Embryonic facial prominence (tissue), 1 donor: ENCODE data around the gene TEAD1.

ENCODE experiments used
- DNase-seq: peaks from one replicate; pipeline ENCODE4 v3.0.0-alpha.2; 2016; ENCODE audit errors: extremely low spot score

TEAD1 gene

DNA sequence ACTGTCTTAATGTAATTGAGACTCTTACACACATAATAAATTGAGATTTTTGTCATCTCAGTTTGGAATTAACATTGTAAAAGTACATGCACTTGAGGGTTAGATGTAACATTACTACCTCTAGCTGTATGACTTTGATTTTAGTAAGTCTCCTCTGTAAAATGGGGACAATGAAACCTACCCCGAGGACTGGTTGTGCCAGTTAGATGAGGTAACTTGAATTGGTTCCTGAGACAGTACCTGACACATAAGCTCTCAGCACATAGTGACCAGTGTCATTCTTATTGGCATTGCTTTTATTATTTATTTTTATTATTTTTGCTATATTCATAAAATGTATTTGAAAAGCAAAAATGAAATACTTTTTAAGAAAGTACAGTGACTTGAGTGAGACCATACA lies 114.8 kb downstream of the TEAD1 start:
- DNase-seq: no peak

DNA sequence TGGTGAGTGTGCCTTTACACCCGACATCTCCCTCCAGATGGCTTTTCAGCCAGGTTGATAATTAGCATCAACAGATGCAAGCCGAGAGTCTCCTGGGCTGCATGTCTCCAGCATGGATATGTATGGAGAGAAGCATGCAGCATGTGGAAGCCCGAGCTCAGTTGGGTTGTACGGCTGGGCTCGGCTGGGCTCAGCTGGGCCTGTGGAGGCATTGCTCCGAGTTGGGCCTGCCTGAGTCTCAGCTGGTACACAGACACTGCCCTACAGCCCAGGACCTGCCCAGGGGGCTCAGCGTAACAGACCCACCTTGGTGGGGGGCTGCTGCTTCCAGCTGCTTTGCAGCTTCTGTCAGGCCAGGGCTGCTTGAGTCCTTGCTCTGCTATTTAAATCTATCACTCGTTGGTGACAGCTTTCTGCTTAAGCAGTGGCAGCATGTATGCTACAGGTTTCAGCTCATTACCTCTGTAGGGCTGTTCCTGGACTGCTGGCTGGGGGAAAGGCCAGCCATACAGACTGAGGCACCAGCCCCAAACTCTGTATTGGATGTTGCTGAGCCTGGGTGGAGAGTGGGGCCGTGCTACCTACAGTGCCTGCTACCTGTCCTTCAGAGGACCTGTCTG lies 115.5 kb downstream of the TEAD1 start:
- no peak for DNase-seq

DNA sequence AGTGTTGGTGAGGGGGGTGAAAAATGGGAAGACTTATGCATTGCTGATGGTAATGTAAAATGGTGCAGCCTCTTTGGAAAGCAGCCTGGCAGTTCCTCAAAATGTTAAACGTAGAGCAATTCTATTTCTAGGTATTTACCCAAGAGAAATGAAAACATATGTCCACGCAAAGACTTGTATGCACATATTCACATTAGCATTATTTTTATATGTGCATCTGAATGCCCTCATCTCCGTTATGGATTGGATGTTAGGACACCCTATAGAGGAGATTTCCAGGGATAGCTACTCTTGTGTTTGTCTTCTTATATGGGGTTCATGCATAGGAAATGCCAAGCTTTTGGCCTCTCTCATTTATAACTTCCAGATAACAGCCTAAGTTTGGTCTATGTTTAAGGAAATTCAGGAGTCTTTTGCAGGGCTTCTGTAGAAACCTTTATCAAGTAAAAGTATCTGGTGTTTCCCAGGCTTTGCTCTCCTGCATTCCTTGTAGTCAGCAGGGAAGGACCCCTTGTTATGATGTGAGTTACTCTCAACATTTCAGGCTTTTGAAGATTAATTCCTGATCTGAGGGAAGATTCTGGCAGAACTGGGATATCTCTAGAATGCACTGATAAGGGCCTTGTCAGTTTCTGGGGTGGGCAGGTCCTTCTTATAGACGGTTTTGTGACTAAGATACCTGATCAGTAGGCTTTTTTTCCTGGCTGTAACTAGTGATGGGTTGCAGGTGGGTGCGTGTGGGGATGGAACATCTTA lies 116.8 kb downstream of the TEAD1 start:
- no peak for DNase-seq

DNA sequence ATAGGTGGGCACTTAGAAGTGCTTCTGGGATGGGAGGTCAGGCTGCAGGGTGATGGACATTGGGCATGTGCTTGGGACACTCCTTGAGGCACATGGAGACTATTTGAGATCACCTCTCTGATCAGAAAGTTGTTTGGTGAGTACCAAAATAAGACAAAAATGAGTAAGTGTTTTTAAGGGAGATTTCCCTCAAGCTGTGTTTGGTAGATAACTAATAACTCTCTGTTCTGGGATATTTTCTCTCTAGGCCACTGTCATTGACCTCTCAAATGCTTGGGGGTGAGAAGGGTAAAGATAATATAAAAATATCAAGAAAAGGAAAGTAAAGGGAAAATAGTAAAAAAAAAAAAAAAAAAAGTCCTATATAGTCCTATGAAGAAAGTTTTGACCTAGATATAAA lies 117.8 kb downstream of the TEAD1 start:
- no peak for DNase-seq

DNA sequence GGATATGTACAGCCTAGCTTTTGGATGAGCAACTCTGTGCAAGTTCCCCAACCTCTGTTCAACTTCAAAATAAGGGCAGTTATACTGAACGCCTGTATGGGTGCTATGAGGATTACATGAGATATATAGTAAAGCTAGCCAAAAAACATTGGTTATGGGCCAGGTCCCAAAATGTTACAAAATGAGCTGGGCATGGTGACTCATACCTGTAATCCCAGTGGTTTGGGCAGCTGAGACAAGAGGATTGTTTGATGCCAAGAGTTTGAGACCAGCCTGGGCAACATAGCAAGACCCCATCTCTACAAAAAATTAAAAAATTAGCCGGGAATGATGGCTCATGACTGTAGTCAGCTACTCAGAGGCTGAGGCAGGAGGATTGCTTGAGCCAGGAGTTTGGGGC lies 118.4 kb downstream of the TEAD1 start:
- no peak for DNase-seq

DNA sequence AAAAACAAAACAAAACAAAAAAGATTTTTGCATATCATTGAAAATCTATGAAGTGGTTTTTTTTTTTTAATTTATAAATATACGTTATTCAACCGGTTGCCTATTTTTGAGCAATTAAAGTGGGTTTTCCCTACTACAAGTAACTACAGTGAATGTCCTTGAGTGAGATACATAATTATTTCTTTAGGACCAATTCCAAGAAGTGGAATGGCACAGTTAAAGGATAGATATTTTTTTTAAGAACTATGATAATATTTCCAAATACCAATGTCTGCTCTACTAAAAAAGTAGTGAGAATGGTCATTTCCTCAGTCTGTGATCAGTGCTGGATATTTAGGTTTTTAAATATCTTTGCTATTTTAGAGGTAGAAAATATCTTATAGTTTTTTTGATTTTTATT lies 118.8 kb downstream of the TEAD1 start:
- no peak for DNase-seq

DNA sequence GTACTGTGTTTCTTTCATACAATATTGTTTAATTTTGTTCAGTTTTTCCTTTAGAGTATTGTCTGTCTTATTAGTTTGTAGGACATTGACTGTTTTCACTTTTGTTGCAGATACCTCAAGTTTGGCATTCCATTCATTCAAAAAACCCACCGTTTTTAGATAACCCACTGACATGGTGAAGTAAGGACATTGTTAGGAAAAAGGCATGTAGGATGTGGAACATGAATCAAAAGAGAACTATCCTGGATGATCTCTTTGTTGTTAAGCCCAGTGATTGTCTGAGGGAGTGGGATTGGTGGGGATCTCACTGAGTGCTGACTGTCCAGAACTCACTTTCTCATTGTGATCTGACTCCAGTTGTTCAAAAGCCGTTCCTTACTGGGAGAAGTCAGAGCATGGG lies 119.3 kb downstream of the TEAD1 start:
- no peak for DNase-seq

DNA sequence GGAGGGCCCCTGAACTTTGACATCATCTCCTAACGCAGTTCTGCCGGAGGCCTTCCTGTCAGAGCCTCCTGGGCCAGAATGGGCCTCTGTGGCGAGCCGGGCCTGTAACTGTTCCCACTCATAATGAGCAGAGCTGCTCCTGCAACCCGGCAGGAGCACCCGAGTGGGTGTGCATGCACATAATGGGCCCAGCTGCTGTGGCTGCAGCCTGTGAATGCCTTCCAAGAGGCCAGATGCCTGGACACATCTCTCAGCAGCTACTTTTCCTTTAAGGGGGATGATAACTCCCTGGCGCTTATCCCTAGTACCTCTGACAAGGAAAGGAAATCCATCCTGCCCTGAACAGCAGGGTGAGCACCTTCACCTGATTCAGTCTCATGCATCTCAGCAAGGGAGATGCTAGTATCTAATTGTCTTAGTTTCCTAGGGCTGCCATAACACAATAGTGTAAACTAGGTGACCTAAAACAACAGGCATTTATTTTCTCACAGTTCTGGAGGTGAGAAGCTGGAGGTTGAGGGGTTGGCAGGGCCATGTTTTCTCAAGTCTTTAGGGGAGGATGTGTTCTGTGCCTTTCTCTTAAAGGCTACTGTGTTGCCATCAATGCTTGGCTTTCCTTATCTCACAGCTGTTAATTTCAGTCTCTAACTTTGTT lies 120.5 kb downstream of the TEAD1 start:
- DNase-seq: no peak

DNA sequence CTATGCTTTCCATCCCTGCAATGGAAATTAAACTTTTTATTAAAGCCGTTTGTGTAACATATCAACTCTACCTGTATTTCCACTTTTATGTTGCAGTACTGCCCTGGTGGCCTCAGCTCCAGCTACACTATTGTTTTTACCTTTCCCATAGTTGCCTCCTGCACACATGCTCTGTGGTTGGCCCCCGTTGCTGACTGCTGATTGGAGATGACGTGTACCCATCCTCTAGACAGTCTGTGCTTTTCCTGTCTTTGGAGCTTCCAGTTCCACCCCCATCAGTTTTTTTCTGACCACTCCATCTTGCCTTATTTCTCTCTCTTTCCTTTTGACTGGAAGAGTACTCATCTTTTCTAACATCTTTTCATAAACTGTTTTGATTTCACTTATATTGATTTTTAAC lies 123.8 kb downstream of the TEAD1 start:
- DNase-seq: no peak

DNA sequence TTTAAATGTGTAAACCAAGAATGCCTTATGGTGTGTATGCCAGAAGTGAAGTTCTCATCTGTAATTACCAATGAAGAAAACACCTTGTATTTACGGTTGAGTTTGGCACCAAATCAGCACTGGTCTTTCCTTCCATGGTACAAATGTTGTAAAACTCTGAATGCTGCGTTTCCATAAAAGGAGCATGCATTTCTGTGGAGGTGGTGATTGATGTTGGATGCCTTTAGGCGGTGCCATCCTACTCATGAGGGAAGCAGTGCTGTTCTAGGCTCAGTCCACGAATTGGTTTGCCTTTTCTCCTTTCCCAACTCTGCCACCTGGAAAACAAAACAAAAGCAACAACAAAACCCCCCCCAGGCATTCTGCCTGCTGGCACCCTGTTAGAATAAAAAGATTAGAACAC lies 124.4 kb downstream of the TEAD1 start:
- no peak for DNase-seq

DNA sequence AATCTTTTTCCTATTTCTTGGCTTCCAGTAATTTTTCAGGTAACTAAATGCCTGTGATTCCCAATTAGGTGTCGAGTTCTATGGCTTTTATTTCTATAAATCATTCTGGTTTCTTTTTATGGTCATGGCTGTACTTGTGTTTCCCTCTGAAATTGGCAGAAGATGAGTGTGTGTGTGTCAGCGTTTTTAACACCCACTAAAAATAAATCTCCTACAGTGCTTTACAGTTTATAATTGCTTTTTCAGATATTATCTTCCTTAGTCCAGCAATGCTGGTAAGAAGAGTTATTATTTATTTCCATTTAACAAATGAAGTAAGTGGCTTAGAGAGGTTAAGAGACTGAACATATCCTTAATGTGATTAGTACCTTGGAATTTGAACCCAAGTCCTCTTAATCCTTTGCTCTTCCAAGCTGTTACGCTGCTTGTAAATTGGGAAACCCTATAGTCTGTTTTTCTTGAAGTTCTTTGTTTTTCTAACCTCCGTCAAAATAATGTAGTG lies 125.2 kb downstream of the TEAD1 start:
- DNase-seq: no peak

DNA sequence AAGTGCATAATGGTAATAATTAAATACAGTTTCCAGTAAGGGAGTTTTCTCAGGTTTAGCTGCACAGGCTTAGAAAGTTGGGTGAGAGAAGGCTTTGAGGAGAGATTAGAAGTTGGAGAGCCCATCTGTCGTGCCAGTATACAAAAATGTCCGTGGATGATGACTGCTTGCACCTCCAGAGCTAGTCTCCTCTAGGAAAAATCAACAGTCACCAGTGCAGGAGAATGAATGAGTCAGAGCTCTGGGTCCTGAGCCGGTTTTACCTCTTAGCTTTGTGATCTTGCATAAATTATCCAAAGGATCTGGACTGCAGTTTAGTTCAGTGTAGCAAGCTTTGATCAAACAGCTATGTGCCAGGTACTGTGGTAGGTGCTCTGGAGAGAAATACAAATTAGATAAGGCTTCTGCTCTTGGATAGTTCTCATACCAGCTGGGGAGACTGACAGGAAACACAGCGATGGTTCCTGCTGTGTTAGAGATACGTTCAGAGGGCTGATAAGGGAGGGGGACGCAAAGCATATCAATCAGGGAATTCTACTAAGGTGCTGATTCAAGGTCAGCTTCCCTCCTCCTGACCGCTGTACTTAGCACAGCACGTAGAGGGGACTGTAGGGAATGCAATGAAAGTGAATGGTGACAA lies 125.9 kb downstream of the TEAD1 start:
- no peak for DNase-seq

DNA sequence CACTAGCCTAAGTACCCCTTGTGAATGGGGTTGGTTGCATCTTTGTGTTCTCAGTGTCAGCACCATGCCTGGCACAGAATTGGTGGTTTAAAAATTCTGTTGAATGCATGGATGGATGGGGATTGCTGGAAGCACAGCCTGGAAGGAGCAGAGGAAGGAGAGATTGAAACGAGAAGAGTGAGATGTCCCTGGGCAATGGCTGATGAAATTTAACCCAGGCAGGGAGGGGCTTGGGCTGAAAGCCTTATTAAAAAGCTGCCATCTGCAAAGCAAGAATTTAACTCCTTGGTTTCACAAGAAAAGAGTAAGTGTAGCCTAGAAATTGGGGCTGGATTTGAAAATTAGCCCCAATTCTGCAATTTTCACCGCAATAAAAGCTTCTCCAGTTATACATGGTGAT lies 126.7 kb downstream of the TEAD1 start:
- no peak for DNase-seq

DNA sequence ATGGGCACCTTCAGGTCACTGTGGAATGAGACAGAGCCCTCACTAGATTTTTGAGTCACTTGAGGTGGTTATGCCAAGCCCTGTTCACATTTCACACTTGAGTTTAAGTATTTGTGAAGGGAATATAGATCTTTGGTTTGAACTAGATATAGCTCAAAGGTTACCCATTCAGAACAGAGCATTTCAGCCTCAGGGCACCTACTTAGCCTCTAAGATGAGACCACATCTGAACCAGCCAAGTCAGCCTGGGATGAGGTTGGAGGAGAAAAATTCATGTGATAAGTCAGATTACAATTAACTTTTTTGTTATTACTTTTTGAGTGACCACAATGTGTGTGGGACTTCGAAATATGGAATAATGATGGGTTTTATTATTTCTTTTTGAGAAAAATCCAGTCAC lies 127.8 kb downstream of the TEAD1 start:
- no peak for DNase-seq

DNA sequence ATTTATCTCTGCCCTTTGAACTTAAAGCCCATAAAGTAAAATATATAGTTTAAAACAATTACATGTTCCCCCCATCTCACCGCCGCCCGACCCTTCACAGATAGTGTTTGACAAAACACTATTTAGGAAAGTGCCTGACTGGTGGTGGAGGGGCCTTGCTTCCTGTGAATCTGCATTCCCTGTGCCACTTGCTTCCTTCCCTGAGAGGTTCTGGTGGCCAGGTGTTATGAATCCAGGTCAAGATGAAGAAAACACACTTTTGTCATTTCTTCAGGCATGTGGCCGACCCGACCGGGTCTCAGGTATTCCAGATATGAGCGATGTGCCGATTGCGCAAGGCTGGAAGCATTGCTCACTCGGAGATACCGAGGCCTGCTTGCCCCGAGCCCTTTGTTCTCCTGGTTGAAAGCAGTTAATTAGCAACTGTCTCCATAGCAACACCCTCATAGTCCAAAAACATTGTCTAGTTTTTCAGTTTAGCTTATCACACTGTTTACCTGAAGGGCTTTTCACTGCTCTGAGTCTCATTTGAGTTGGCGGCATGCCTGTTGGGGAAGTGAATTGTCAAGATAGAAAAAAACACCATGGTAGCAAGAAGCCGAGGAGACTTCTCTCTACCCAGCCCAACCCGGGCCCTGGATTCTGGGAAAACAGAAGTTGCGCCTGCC lies 128.3 kb downstream of the TEAD1 start:
- DNase-seq: peak; percentile 49

DNA sequence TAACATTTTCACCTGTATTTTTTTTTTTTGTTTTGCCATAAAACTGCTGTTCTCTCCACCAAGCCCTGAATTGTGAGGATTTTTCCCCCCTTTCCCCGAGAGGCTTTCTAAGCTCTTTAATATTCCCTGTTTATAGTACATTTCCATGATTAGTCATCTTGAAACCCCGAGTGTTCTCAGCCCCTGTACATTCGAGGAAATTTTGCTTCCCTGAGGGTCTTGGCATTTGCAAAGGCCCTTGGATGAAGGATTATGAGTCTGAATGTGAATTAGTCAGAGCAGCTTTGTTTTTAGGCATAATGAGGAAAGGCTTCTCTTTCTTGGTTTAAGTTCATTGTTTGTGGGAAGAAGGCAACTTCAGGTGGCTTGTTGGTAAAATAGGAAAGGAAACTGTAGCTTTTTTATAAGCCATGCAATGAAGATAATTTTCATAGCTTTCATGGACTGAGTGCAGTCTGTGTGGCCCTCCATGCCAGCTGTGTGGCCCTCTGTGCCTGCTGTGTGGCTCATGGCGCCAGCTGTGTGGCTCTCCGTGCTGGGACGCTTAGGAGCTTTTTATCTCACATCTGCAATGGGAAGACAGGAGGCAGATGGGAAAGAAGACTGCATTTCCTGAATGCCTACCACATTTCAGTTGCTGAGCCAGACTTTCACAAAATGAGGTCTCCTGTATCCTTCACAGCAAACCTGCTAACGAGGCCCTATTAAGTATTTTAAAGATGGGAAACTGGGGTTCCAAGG lies 129.0 kb downstream of the TEAD1 start:
- DNase-seq: no peak

DNA sequence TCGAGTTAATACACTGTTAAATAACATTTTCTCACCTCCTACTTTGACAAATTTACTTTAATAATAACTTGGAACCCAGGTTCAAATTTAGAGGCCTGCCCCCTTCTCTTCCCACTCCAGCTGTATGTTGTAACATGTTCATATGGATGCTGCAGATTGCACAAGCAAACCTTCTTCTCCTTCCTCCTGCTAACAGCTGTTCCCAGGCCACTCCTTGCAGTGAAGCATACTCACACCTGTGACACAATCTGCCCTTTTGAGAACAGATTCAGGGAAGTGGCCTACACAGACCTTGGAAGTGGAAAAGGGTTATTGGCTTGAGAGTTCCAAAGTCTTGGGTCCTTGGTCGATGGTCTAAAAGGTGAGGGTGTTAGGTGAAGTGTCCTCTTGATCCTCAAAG lies 131.9 kb downstream of the TEAD1 start:
- DNase-seq: no peak

DNA sequence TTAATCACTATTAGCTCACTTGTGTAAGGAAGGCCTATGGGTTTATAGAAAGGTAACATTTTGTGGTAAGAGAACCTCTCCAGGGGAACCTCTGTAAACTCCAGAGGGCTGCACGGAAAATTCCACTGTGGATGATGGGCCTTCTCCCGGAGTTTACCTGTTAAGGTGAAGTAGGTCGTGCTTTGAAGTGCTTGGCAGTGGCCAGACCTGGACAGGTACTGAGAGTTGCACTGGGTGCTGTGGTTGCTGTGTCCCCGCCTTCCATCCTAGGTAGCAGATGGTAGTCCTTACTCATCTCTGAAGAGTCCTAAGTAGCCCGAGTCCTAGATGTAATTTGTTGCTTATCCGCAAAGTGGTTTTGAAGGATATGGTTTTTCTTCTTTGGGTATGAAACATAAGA lies 133.4 kb downstream of the TEAD1 start:
- no peak for DNase-seq

DNA sequence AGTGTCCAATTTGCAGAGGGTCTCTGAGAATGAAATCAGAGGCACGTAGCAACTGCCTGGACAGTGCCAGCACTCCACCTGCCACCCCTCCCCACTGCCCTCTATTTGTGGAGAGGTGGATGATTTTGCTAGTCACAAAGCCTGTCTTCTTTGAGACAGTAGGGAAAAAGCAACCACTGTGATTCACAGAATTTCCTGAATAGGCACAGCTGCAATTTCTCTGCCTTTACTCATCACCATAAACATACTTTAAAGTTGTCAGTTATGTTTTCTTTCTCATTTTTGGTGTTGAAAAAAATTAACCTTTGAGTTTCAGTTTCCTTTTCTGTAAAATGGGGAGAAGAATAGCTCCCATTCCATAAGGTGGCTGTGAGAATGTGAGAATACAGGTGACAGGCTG lies 134.3 kb downstream of the TEAD1 start:
- DNase-seq: no peak

DNA sequence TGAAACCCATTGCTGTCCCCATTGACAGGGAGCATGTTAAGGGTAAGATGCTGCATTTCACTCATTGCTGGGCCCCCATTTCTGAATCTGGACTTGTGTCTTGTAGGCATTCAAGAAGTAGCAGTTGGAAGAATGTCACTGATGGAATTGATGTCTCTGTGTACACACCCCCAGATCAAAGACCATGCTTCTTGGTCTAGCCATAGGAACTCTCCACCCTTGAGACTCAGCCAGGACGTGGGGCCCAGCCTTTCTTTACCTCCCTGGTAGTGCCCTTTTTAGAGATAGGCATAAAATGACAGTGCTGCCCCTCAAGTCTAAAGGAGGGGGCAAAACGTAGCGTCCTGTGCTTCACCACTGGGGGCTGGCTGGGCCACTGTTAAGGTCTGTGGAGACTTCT lies 135.1 kb downstream of the TEAD1 start:
- DNase-seq: no peak

DNA sequence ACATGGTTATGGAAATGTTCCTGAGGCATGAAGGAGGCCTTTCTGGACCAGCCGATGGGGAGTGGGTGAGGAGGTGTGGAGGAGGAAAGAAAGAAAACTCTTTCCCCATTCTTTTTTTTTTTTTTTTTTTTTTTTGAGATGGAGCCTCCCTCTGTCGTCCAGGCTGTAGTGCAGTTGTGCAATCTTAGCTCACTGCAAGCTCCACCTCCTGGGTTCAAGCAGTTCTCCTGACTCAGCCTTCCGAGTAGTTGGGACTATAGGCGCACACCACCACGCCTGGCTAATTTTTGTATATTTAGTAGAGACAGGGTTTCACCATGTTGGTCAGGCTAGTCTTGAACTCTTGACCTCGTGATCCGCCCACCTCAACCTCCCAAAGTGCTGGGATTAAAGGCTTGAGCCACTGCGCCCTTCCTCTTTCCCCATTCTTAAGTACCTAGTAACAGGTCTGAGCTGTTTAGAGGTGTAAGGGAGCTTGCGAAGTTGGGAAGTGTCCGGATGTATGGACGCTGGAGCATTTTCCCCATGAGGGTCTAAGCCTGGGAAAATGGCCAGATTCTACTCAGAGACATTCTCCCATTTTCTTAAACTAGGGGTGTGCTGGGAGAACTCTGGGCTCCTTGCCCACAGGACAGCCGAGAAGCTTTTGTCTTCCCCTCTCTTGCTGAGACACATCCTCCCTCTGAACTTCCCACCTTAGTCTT lies 135.8 kb downstream of the TEAD1 start:
- DNase-seq: no peak
